ENCODE measurements around the gene TRPM3.

GRCh38 chr9:70514273-70514672 lies 607.1 kb downstream of the TRPM3 start:
- TF ChIP-seq POLR2A (IDR thresholded peaks at IDR 0.05), result no peak
- no peak for TF ChIP-seq POLR2AphosphoS5 (IDR thresholded peaks at IDR 0.05)
